ENCODE measurements around the gene PCCA. TPM values are rescaled to one million over a fixed set of nuclear protein-coding genes. Genes with fewer than 3 reads are reported as not detected.

The PCCA gene
- total RNA-seq, 1 experiment from 2014 or later, result 16.1 TPM

DNA sequence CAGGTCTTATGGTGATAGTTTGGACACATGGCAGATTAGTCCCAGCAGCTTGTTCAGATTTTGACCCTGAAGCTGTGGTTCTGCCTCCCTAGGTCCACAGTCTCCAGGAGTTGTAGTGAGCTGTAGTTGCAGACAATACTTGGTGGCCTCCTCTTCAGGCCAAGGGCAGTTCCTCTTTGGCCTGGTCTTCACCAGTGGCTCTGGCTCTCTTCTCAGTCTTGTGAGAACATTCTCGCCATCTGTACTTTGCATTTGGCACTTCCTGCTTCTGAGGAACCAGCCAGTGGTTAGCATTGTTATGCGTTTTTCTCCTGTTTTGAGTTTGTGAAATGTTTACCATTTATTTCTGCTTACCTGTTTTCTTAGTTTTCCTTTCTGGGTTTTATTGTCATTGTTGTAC lies 40.7 kb downstream of the PCCA start:
- Histone ChIP-seq H3K4me3 (no peak overlapping the region), H3K9me3 (ENCODE audit: insufficient read depth, low read depth) (no peaks in the 10 kb centered on the region), H3K79me2 (ENCODE audit: low read depth) (no peaks in the 10 kb centered on the region), H3K36me3 (ENCODE audit: low read depth) (no peaks in the 10 kb centered on the region), H2AFZ (no peak overlapping the region), H3K9me2 (ENCODE audit: insufficient read depth) (no peaks in the 10 kb centered on the region), H3K27ac (no peak overlapping the region), H3K4me1 (replicated peaks; ENCODE audit: insufficient read depth) (no peaks in the 10 kb centered on the region), H3K4me2 (no peak overlapping the region), H3F3A (ENCODE audit: insufficient read depth, low read depth) (peaks cover 3% of the 10 kb centered on the region; the same call in 1 of the 2 replicates), H3K27me3 (ENCODE audit: insufficient read depth, low read depth) (no peaks in the 10 kb centered on the region), H4K20me1 (ENCODE audit: insufficient read depth) (no peaks in the 10 kb centered on the region)
- intact Hi-C loops (cut with micrococcal nuclease; ENCODE audit: unreplicated experiment), result no loop called here
- no peak for DNase-seq
- BruUV-seq (replicated peaks), result no TSS peak
- TF ChIP-seq, protein P1, sequence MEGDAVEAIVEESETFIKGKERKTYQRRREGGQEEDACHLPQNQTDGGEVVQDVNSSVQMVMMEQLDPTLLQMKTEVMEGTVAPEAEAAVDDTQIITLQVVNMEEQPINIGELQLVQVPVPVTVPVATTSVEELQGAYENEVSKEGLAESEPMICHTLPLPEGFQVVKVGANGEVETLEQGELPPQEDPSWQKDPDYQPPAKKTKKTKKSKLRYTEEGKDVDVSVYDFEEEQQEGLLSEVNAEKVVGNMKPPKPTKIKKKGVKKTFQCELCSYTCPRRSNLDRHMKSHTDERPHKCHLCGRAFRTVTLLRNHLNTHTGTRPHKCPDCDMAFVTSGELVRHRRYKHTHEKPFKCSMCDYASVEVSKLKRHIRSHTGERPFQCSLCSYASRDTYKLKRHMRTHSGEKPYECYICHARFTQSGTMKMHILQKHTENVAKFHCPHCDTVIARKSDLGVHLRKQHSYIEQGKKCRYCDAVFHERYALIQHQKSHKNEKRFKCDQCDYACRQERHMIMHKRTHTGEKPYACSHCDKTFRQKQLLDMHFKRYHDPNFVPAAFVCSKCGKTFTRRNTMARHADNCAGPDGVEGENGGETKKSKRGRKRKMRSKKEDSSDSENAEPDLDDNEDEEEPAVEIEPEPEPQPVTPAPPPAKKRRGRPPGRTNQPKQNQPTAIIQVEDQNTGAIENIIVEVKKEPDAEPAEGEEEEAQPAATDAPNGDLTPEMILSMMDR (conservative IDR thresholded peaks at IDR 0.05), result no peak
- no peak for TF ChIP-seq EZH2 (IDR thresholded peaks at IDR 0.05; ENCODE audit: low read depth)
- POLR2A ChIA-PET (ENCODE audit: unreplicated experiment), result no interaction called here
- CTCF ChIA-PET, result no interaction called here

- Histone ChIP-seq H3K4me1 (replicated peaks; ENCODE audit: insufficient read depth) (no peaks in the 10 kb centered on the region), H3K36me3 (ENCODE audit: low read depth) (no peaks in the 10 kb centered on the region), H4K20me1 (ENCODE audit: insufficient read depth) (no peaks in the 10 kb centered on the region), H3K79me2 (ENCODE audit: low read depth) (no peaks in the 10 kb centered on the region), H3K4me3 (no peak overlapping the region), H2AFZ (no peak overlapping the region), H3F3A (ENCODE audit: insufficient read depth, low read depth) (peaks cover 3% of the 10 kb centered on the region; the same call in 1 of the 2 replicates), H3K9me3 (ENCODE audit: insufficient read depth, low read depth) (no peaks in the 10 kb centered on the region), H3K27me3 (ENCODE audit: insufficient read depth, low read depth) (no peaks in the 10 kb centered on the region), H3K9me2 (ENCODE audit: insufficient read depth) (no peaks in the 10 kb centered on the region), H3K27ac (no peak overlapping the region), H3K4me2 (no peak overlapping the region)
- ChIA-PET CTCF (no interaction called here), POLR2A (ENCODE audit: unreplicated experiment) (no interaction called here)
- TF ChIP-seq, protein P1 (conservative IDR thresholded peaks at IDR 0.05), result no peak
- TF ChIP-seq EZH2 (IDR thresholded peaks at IDR 0.05; ENCODE audit: low read depth), result no peak
- intact Hi-C loops (cut with micrococcal nuclease; ENCODE audit: unreplicated experiment), result no loop called here
- BruUV-seq (replicated peaks), result no TSS peak
- DNase-seq, result no peak
Observed at GRCh38 chr13:100130092-100130491, 41.2 kb downstream of the PCCA start.

DNA sequence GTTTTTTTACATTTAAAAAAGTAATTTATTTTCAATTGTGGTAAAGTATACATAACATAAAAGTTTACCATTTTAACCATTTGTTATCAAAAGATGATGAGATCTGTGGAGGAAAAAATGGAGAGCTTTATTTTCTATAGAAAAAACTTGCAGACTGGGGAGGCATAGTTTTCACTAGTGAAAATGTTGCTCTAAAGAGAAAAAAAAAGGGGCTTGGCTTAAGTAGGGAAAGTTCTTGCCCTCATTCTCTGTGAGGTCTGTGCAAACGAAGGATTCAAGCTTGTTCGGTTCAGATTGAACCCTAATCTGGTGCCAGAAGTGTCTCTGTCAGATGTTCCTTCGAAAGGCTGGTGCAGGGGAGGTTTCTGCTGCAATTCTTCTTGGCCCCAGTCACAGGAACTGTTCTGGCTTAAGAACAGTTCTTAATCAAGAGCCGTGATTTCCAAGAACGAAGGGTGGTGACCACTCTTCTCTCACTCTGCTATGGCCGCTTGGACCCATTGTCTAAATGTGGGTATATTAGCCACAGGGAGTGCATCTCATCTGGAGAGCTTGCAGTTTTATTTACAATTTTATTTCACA lies 42.1 kb downstream of the PCCA start:
- H3K27me3 ChIP-seq (ENCODE audit: insufficient read depth, low read depth), result no peaks in the 10 kb centered on the region
- peaks cover 3% of the 10 kb centered on the region; the same call in 1 of the 2 replicates for H3F3A ChIP-seq (ENCODE audit: insufficient read depth, low read depth)
- no peak overlapping the region for H3K27ac ChIP-seq
- ChIA-PET POLR2A (ENCODE audit: unreplicated experiment) (no interaction called here), CTCF (no interaction called here)
- H3K4me1 ChIP-seq (replicated peaks; ENCODE audit: insufficient read depth), result no peaks in the 10 kb centered on the region
- DNase-seq, result no peak
- H4K20me1 ChIP-seq (ENCODE audit: insufficient read depth), result no peaks in the 10 kb centered on the region
- no peaks in the 10 kb centered on the region for H3K36me3 ChIP-seq (ENCODE audit: low read depth)
- no peaks in the 10 kb centered on the region for H3K9me2 ChIP-seq (ENCODE audit: insufficient read depth)
- TF ChIP-seq EZH2 (IDR thresholded peaks at IDR 0.05; ENCODE audit: low read depth), result no peak
- TF ChIP-seq, protein P1 (conservative IDR thresholded peaks at IDR 0.05), result no peak
- H3K9me3 ChIP-seq (ENCODE audit: insufficient read depth, low read depth), result no peaks in the 10 kb centered on the region
- no peak overlapping the region for H3K4me3 ChIP-seq
- H2AFZ ChIP-seq, result no peak overlapping the region
- no peak overlapping the region for H3K4me2 ChIP-seq
- H3K79me2 ChIP-seq (ENCODE audit: low read depth), result no peaks in the 10 kb centered on the region
- intact Hi-C loops (cut with micrococcal nuclease; ENCODE audit: unreplicated experiment), result no loop called here
- no TSS peak for BruUV-seq (replicated peaks)

Measured in PC-9 (cell line).